Endothelial cell of umbilical vein (primary cell): Measurements from ENCODE around the gene ZNF334. TPM values are rescaled to one million over a fixed set of nuclear protein-coding genes. Genes with fewer than 3 reads are reported as not detected.
A peak's percentile ranks its signal among the peaks of the same experiment; 100 is the strongest.

Experiments
- BruUV-seq: library from RNA; stranded (reverse); fragments of 400-500 nt; replicated peaks from 2 replicates; lab custom pipeline; 2021; lab: Mats Ljungman, UMichigan
- CTCF ChIA-PET: fragments of 300-600, 350-600 bp; sonication (Branson Sonifier 250); formaldehyde crosslinking; loops from one replicate; lab custom pipeline; 2021; ENCODE audit warnings: antibody characterized with exemption, inconsistent platforms; lab: Charles Lee
- POLR2A ChIA-PET: fragments of 300-600, 350-600 bp; sonication (Branson Sonifier 250); formaldehyde crosslinking; loops from one replicate; lab custom pipeline; 2021; ENCODE audit warnings: antibody characterized with exemption, inconsistent platforms; lab: Charles Lee
- DNase-seq: peaks from one replicate; pipeline ENCODE4 v3.0.0-alpha.2; 2011; ENCODE audit warnings: low read depth, low spot score
- FAIRE-seq: peaks from 2 replicates; lab custom pipeline; 2011; peaks lifted over from hg19 to GRCh38; lab: Jason Lieb, UNC
- H2AFZ ChIP-seq: 2 replicates; pipeline ENCODE4 v1.6.0; 2012; ENCODE audit warnings: low read depth, low read length, control low read depth, inconsistent platforms
- H3K27ac ChIP-seq: 2 replicates; pipeline ENCODE4 v1.5.1; 2011; ENCODE audit warnings: low read depth, mild to moderate bottlenecking, control low read depth, low read length, moderate library complexity; ENCODE audit not compliant: insufficient read depth
- H3K27me3 ChIP-seq, 2 experiments: 2 replicates each; pipeline versions ENCODE4 v1.6.0 to v1.6.1; 2011; ENCODE audit warnings: low read length in 2 of 2, mixed read lengths in 1 of 2; ENCODE audit not compliant: control insufficient read depth in 2 of 2, insufficient read depth in 2 of 2
- H3K36me3 ChIP-seq, 2 experiments: 2 replicates in 1 of 2; 3 replicates in 1 of 2; pipeline ENCODE4 v1.5.1; 2011; ENCODE audit warnings: low read length in 2 of 2, mild to moderate bottlenecking in 1 of 2, moderate library complexity in 1 of 2; ENCODE audit not compliant: control insufficient read depth in 2 of 2, insufficient read depth in 2 of 2; ENCODE audit errors: extremely low read depth in 1 of 2
- H3K4me1 ChIP-seq: 3 replicates; pipeline ENCODE4 v1.5.1; 2011; ENCODE audit warnings: mild to moderate bottlenecking, low read length; ENCODE audit not compliant: control insufficient read depth, insufficient read depth; ENCODE audit errors: extremely low read depth
- H3K4me2 ChIP-seq: 2 replicates; pipeline ENCODE4 v1.6.1; 2011; ENCODE audit warnings: low read length, control low read depth, mixed read lengths; ENCODE audit not compliant: insufficient read depth
- H3K4me3 ChIP-seq, 3 experiments: fragments of 200-600 bp in 1 of 3; sonication (generic), shearing (Covaris generic) in 1 of 3; replicated peaks in 1 of 3; 2 replicates each; pipeline ENCODE4 v1.5.1; 2011 to 2016; ENCODE audit warnings: control low read depth in 3 of 3, low read length in 3 of 3, mild to moderate bottlenecking in 2 of 3, inconsistent platforms in 1 of 3, low read depth in 1 of 3, moderate library complexity in 1 of 3; ENCODE audit not compliant: insufficient read depth in 1 of 3
- H3K79me2 ChIP-seq: 2 replicates; pipeline ENCODE4 v1.6.0; 2012; ENCODE audit warnings: low read length, inconsistent platforms; ENCODE audit not compliant: control insufficient read depth, insufficient read depth
- H3K9ac ChIP-seq: replicated peaks from 2 replicates; pipeline ENCODE3; 2011; ENCODE audit warnings: low read length, control low read depth; ENCODE audit not compliant: insufficient read depth; ENCODE audit errors: extremely low read depth
- H3K9me1 ChIP-seq: replicated peaks from 3 replicates; pipeline ENCODE4 v1.6.0; 2011; ENCODE audit warnings: mild to moderate bottlenecking, low read length; ENCODE audit not compliant: control insufficient read depth, insufficient read depth; ENCODE audit errors: extremely low read depth
- H3K9me3 ChIP-seq: replicated peaks from 2 replicates; pipeline ENCODE4 v1.5.1; 2012; ENCODE audit warnings: low read length, inconsistent platforms; ENCODE audit not compliant: control insufficient read depth, insufficient read depth
- H4K20me1 ChIP-seq: replicated peaks from 2 replicates; pipeline ENCODE3; 2011; ENCODE audit warnings: mild to moderate bottlenecking, low read length; ENCODE audit not compliant: control insufficient read depth, insufficient read depth; ENCODE audit errors: extremely low read depth
- EZH2 ChIP-seq: IDR thresholded peaks from 2 replicates; pipeline ENCODE4 v1.6.1; 2012; ENCODE audit warnings: borderline replicate concordance, low read depth, mild to moderate bottlenecking, moderate library complexity, low read length, inconsistent platforms; ENCODE audit not compliant: severe bottlenecking
- FOS ChIP-seq: IDR thresholded peaks from 2 replicates; pipeline ENCODE4 v1.6.1; 2011; ENCODE audit warnings: mild to moderate bottlenecking, low read length, moderate library complexity, borderline replicate concordance; ENCODE audit not compliant: insufficient read depth
- GATA2 ChIP-seq: IDR thresholded peaks from 2 replicates; pipeline ENCODE4 v1.7.0; 2011; ENCODE audit warnings: low read depth, mild to moderate bottlenecking, moderate library complexity, mixed read lengths, low read length; ENCODE audit not compliant: insufficient read length, insufficient read depth
- JUN ChIP-seq: IDR thresholded peaks from 2 replicates; pipeline ENCODE4 v1.6.1; 2011; ENCODE audit warnings: borderline replicate concordance, low read depth; ENCODE audit not compliant: insufficient read length, insufficient read depth
- MYC ChIP-seq: IDR thresholded peaks from one replicate; pipeline ENCODE4 v1.6.1; 2011; ENCODE audit warnings: mild to moderate bottlenecking, low read depth, low read length
- POLR2A ChIP-seq: IDR thresholded peaks from 2 replicates; pipeline ENCODE4 v1.6.1; 2012; ENCODE audit warnings: low read depth, mild to moderate bottlenecking, control low read depth, low read length
- POLR2AphosphoS5 ChIP-seq: IDR thresholded peaks from 2 replicates; pipeline ENCODE4 v1.6.1; 2012; ENCODE audit warnings: low read depth, mild to moderate bottlenecking, control low read depth, low read length, moderate library complexity; ENCODE audit not compliant: insufficient read depth
- dilution Hi-C: fragments of 300-500 bp; cut with MboI; formaldehyde crosslinking; loops from one replicate; pipeline ENCODE4 v1.15.0; 2019; ENCODE audit warnings: low sequenced_read_pairs; ENCODE audit not compliant: extremely low pct_ligation_motif_present
- intact Hi-C: fragments of 100-400 bp; cut with micrococcal nuclease; formaldehyde crosslinking; loops from one replicate; pipeline ENCODE4 v1.10.0; 2022
- polyA plus RNA-seq, 4 experiments: library from polyadenylated mRNA; depleted of rRNA in 3 of 4; stranded (reverse) in 3 of 4; unstranded in 1 of 4; fragments of >200 nt; gene quantifications; 2 replicates each; pipeline versions ENCODE4 v1.2.1 to v1.2.3, GENCODE V29; 2011 to 2012; ENCODE audit warnings: missing spikeins in 1 of 4
- total RNA-seq: library from RNA; stranded (reverse); gene quantifications from 2 replicates; pipeline ENCODE4 v1.2.3, GENCODE V29; 2021
- TF ChIP-seq, protein P1 (sequence below): IDR thresholded peaks from 2 replicates; pipeline ENCODE4 v1.6.1; 2011; ENCODE audit not compliant: insufficient read depth, insufficient read length
- TF ChIP-seq, protein P2 (sequence below), 2 donors: IDR thresholded peaks; 1 replicate in 1 of 2; 2 replicates in 1 of 2; pipeline ENCODE4 v1.5.1; 2011; ENCODE audit warnings: low read length in 2 of 2, mild to moderate bottlenecking in 2 of 2, moderate library complexity in 2 of 2, control low read depth in 1 of 2, inconsistent platforms in 1 of 2, low read depth in 1 of 2; ENCODE audit not compliant: insufficient read depth in 1 of 2; ENCODE audit errors: extremely low read depth in 1 of 2

Gene ZNF334
- total and polyA plus RNA-seq, 2 donors (not counting 3 experiments of a cell fraction or from before 2014, with no cell fraction given), result 0.08 to 1.6 TPM

DNA sequence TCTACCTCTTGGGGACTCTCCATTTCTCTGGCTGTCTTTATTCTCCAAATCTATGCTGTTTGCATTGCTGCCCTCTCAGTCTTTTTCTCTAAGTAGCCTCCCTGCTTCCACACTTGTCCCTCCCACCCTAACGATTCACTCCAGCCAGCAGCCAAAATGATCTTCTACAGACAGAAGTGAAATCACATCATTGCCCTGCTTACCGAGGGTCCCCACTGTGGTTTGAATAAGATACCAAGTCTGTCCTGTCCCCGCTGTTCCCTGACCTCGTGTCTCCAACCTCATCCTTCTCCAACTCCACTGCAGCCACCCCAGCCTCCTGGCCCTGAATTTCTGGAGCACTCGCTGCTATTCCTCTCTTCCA lies 48.6 kb upstream of the ZNF334 start:
- Histone ChIP-seq H3K36me3 (no peaks in the 10 kb centered on the region), H4K20me1 (no peaks in the 10 kb centered on the region), H3K4me1 (peaks cover 11% of the 10 kb centered on the region), H3K9me3 (no peaks in the 10 kb centered on the region), H2AFZ (peak overlapping the region; percentile 62), H3K4me2 (peak overlapping the region; percentile 19), H3K9ac (no peak overlapping the region), H3K9me1 (no peaks in the 10 kb centered on the region), H3K79me2 (no peaks in the 10 kb centered on the region), H3K27me3 (no peaks in the 10 kb centered on the region), H3K27ac (no peak overlapping the region), H3K4me3 (no peak overlapping the region)
- intact Hi-C loops, result loop anchor here (2.0 kb wide), 2 partner anchors 119 to 127 kb away; partner anchors contain the start of gene TP53RK
- FAIRE-seq (no peak), DNase-seq (no peak)
- TF ChIP-seq, protein P1, sequence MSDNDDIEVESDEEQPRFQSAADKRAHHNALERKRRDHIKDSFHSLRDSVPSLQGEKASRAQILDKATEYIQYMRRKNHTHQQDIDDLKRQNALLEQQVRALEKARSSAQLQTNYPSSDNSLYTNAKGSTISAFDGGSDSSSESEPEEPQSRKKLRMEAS, result no peak
- no peak for TF ChIP-seq EZH2
- TF ChIP-seq, protein P2, sequence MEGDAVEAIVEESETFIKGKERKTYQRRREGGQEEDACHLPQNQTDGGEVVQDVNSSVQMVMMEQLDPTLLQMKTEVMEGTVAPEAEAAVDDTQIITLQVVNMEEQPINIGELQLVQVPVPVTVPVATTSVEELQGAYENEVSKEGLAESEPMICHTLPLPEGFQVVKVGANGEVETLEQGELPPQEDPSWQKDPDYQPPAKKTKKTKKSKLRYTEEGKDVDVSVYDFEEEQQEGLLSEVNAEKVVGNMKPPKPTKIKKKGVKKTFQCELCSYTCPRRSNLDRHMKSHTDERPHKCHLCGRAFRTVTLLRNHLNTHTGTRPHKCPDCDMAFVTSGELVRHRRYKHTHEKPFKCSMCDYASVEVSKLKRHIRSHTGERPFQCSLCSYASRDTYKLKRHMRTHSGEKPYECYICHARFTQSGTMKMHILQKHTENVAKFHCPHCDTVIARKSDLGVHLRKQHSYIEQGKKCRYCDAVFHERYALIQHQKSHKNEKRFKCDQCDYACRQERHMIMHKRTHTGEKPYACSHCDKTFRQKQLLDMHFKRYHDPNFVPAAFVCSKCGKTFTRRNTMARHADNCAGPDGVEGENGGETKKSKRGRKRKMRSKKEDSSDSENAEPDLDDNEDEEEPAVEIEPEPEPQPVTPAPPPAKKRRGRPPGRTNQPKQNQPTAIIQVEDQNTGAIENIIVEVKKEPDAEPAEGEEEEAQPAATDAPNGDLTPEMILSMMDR (IDR thresholded peaks at IDR 0.05; ENCODE audit: extremely low read depth in 1 of 2, insufficient read depth in 1 of 2, low read depth in 1 of 2, low read length in 2 of 2), result no peak
- TF ChIP-seq MYC, result no peak
- TF ChIP-seq FOS, result no peak
- no peak for TF ChIP-seq POLR2A
- no peak for TF ChIP-seq JUN
- no peak for TF ChIP-seq POLR2AphosphoS5
- no peak for TF ChIP-seq GATA2
- ChIA-PET CTCF (interaction anchor here (0.9 to 2.4 kb wide), 10 partner anchors 10 to 118 kb away, joined by 3 to 13 read pairs (median 4); partner anchors contain the start of gene OCSTAMP), POLR2A (no interaction called here)
- dilution Hi-C loops, result no loop called here
- no TSS peak for BruUV-seq
